Epithelial cell of esophagus (primary cell): ENCODE results near the gene SRPK3.

Experiments
- DNase-seq: peaks from one replicate; pipeline ENCODE4 v3.0.0; 2010; ENCODE audit warnings: low read depth
- H3K4me3 ChIP-seq: 2 replicates; pipeline ENCODE4 v1.5.1; 2011; ENCODE audit warnings: mild to moderate bottlenecking, low read length, control low read depth
- CTCF ChIP-seq: IDR thresholded peaks from 2 replicates; pipeline ENCODE4 v1.5.1; 2011; ENCODE audit warnings: low read depth, mild to moderate bottlenecking, low read length, control low read depth, inconsistent platforms; ENCODE audit not compliant: insufficient read depth; ENCODE audit errors: missing control alignments

SRPK3 gene

GRCh38 chrX:153781428-153782047 lies 697 bp downstream of the SRPK3 start:
- DNase-seq: no peak
- no peak for TF ChIP-seq CTCF
- H3K4me3 ChIP-seq: no peak overlapping the region

GRCh38 chrX:153782313-153782712 lies 1.5 kb downstream of the SRPK3 start:
- H3K4me3 ChIP-seq: no peak overlapping the region
- peak; percentile 17 for TF ChIP-seq CTCF
- no peak for DNase-seq

GRCh38 chrX:153782871-153783270 lies 2.0 kb downstream of the SRPK3 start:
- no peak for DNase-seq
- no peak for TF ChIP-seq CTCF
- no peak overlapping the region for H3K4me3 ChIP-seq

DNA sequence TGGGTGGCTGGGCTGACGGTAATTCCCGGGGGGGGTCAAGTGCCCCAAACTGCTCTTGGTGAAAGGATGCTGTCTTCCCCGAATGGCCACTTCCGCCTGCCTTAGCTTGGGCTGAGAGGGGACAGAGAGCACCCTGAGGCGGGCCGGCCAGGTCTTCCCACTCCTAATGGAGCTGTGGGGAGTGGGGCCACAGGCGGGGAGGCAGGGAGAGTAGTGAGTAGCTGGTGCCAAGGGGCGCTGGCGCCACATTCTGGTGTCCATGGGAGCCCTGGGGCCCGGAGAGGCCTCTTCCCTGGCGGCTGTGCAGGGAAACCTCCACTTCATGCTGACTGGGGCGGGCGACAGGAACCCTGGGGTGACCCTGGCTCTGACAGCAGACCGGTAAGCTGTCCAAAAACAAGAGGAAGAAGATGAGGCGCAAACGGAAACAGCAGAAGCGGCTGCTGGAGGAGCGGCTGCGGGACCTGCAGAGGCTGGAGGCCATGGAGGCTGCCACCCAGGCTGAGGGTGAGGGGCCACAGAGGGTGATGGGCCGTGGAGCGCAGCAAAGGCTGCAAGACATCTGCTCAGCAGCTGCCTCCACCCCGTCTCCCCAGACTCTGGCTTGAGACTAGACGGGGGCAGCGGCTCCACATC lies 2.7 kb downstream of the SRPK3 start:
- DNase-seq: no peak
- no peak for TF ChIP-seq CTCF
- no peak overlapping the region for H3K4me3 ChIP-seq

GRCh38 chrX:153784325-153784967 lies 3.6 kb downstream of the SRPK3 start:
- DNase-seq: no peak
- no peak overlapping the region for H3K4me3 ChIP-seq
- TF ChIP-seq CTCF: no peak

- no peak for TF ChIP-seq CTCF
- DNase-seq: no peak
- H3K4me3 ChIP-seq: no peak overlapping the region
Observed at GRCh38 chrX:153786669-153787068, 5.8 kb downstream of the SRPK3 start.
